Liver (tissue), 9 donors: ENCODE measurements around the gene STEEP1. TPM values are rescaled to one million over a fixed set of nuclear protein-coding genes. Genes with fewer than 3 reads are reported as not detected.

Experiments used
- DNase-seq: peaks from one replicate; pipeline ENCODE4 v3.0.0-alpha.2; 2017; ENCODE audit warnings: low spot score
- H3K27ac ChIP-seq, 2 donors: one replicate each; pipeline ENCODE4 v1.7.0; 2013; ENCODE audit warnings: inconsistent platforms in 2 of 2, low read length in 2 of 2, control low read depth in 1 of 2, low read depth in 1 of 2, mild to moderate bottlenecking in 1 of 2
- H3K27me3 ChIP-seq, 4 donors: one replicate each; pipeline versions ENCODE4 v1.6.1 to v1.7.0; 2013; ENCODE audit warnings: low read length in 3 of 4, inconsistent platforms in 1 of 4, mild to moderate bottlenecking in 1 of 4, moderate library complexity in 1 of 4; ENCODE audit not compliant: control insufficient read depth in 4 of 4, insufficient read depth in 4 of 4
- H3K36me3 ChIP-seq, 4 donors: one replicate each; pipeline versions ENCODE4 v1.6.1 to v1.7.0; 2013; ENCODE audit warnings: low read length in 3 of 4, mild to moderate bottlenecking in 3 of 4, low read depth in 1 of 4, moderate library complexity in 1 of 4; ENCODE audit not compliant: control insufficient read depth in 4 of 4, insufficient read depth in 3 of 4
- H3K4me1 ChIP-seq, 4 donors: one replicate each; pipeline versions ENCODE4 v1.6.1 to v1.7.0; 2013; ENCODE audit warnings: low read length in 3 of 4, mild to moderate bottlenecking in 3 of 4, moderate library complexity in 1 of 4; ENCODE audit not compliant: control insufficient read depth in 4 of 4, insufficient read depth in 4 of 4
- H3K4me3 ChIP-seq, 3 donors: one replicate each; pipeline versions ENCODE4 v1.6.1 to v1.7.0; 2013; ENCODE audit warnings: low read length in 3 of 3, control low read depth in 1 of 3, low read depth in 1 of 3, mild to moderate bottlenecking in 1 of 3
- H3K9ac ChIP-seq, 2 donors: one replicate each; pipeline ENCODE4 v1.7.0; 2013; ENCODE audit warnings: low read length in 2 of 2, mild to moderate bottlenecking in 2 of 2, moderate library complexity in 2 of 2, control low read depth in 1 of 2, low read depth in 1 of 2
- H3K9me3 ChIP-seq, 4 donors: one replicate each; pipeline versions ENCODE4 v1.6.1 to v1.7.0; 2013; ENCODE audit warnings: low read length in 3 of 4; ENCODE audit not compliant: control insufficient read depth in 4 of 4
- EGR1 ChIP-seq, 2 donors: IDR thresholded peaks; 2 replicates each; pipeline ENCODE4 v1.6.1; 2016 to 2018; ENCODE audit warnings: antibody characterized with exemption in 2 of 2, low read depth in 2 of 2
- FOXA1 ChIP-seq: IDR thresholded peaks from 2 replicates; pipeline ENCODE4 v1.6.1; 2016; ENCODE audit warnings: antibody characterized with exemption
- FOXA2 ChIP-seq: IDR thresholded peaks from 2 replicates; pipeline ENCODE4 v1.6.1; 2016; ENCODE audit warnings: antibody characterized with exemption
- GABPA ChIP-seq, 2 donors: IDR thresholded peaks in 1 of 2; conservative IDR thresholded peaks in 1 of 2; 2 replicates each; pipeline ENCODE4 v1.6.1; 2016; ENCODE audit warnings: antibody characterized with exemption in 2 of 2, mild to moderate bottlenecking in 1 of 2, moderate library complexity in 1 of 2
- HNF4A ChIP-seq, 2 donors: conservative IDR thresholded peaks; 2 replicates each; pipeline ENCODE4 v1.6.1; 2016; ENCODE audit warnings: antibody characterized with exemption in 2 of 2, mild to moderate bottlenecking in 2 of 2
- HNF4G ChIP-seq: IDR thresholded peaks from 2 replicates; pipeline ENCODE4 v1.6.1; 2016; ENCODE audit warnings: antibody characterized with exemption
- JUND ChIP-seq, 2 donors: IDR thresholded peaks; 2 replicates each; pipeline ENCODE4 v1.6.1; 2016; ENCODE audit warnings: antibody characterized with exemption in 2 of 2
- NR2F2 ChIP-seq: IDR thresholded peaks from 2 replicates; pipeline ENCODE4 v1.6.1; 2016; ENCODE audit warnings: antibody characterized with exemption
- RAD21 ChIP-seq, 2 donors: IDR thresholded peaks; 2 replicates each; pipeline ENCODE4 v1.6.1; 2016; ENCODE audit warnings: antibody characterized with exemption in 2 of 2, mild to moderate bottlenecking in 2 of 2
- RXRA ChIP-seq, 2 donors: IDR thresholded peaks; 2 replicates each; pipeline ENCODE4 v1.6.1; 2017 to 2018; ENCODE audit warnings: antibody characterized with exemption in 2 of 2, mild to moderate bottlenecking in 1 of 2
- SP1 ChIP-seq: IDR thresholded peaks from 2 replicates; pipeline ENCODE4 v1.6.1; 2018; ENCODE audit warnings: antibody characterized with exemption, mild to moderate bottlenecking
- TAF1 ChIP-seq: conservative IDR thresholded peaks from 2 replicates; pipeline ENCODE4 v1.6.1; 2016; ENCODE audit warnings: antibody characterized with exemption, mild to moderate bottlenecking
- YY1 ChIP-seq: IDR thresholded peaks from 2 replicates; pipeline ENCODE4 v1.6.1; 2016; ENCODE audit warnings: antibody characterized with exemption, mild to moderate bottlenecking
- WGBS: extraction: QIAGEN DNeasy Blood & Tissue Kit; methylation state at CpG from one replicate; pipeline ENCODE4 v1.1.7; 2013; 5-methylcytosine and 5-hydroxymethylcytosine counted together
- polyA plus RNA-seq, 2 donors: library from polyadenylated mRNA; stranded (reverse) in 1 of 2; unstranded in 1 of 2; fragments of 200-250 nt in 1 of 2; fragments of >200 nt in 1 of 2; fragmentation: Nextera tagmentation in 1 of 2; extraction: Ambion mirVana in 1 of 2; gene quantifications; one replicate each; pipeline versions ENCODE4 v1.2.1 to v1.2.3, GENCODE V29; 2013 to 2015
- total RNA-seq, 2 donors: library from RNA; depleted of rRNA; stranded (reverse); fragments of >200 nt; gene quantifications; one replicate each; pipeline ENCODE4 v1.2.3, GENCODE V29; 2014
- TF ChIP-seq, protein P1 (sequence below): IDR thresholded peaks from 2 replicates; pipeline ENCODE4 v1.6.1; 2016; ENCODE audit warnings: antibody characterized with exemption, mild to moderate bottlenecking
- TF ChIP-seq, protein P2 (sequence below): IDR thresholded peaks from 2 replicates; pipeline ENCODE4 v1.6.1; 2016; ENCODE audit warnings: antibody characterized with exemption
- TF ChIP-seq, protein P3 (sequence below): IDR thresholded peaks from 2 replicates; pipeline ENCODE4 v1.6.1; 2016; ENCODE audit warnings: antibody characterized with exemption
- TF ChIP-seq, protein P4 (sequence below): IDR thresholded peaks from 2 replicates; pipeline ENCODE4 v1.6.1; 2016; ENCODE audit warnings: antibody characterized with exemption
- TF ChIP-seq, protein P5 (sequence below): fragments of 150-350 bp; IDR thresholded peaks from 2 replicates; pipeline ENCODE4 v1.5.1; 2017; ENCODE audit warnings: improper control_type of control experiment, low read depth, low read length; ENCODE audit not compliant: missing input control
- donor health status: healthy.
- donor health status: healthy.
- donor health status: healthy.
- donor health status: healthy.
- donor health status: healthy.

Gene STEEP1
- total RNA-seq (10 to 100 TPM; 13.6 to 14.2 TPM), polyA plus RNA-seq (1 to 10 TPM; 4.3 to 6.8 TPM)

DNA sequence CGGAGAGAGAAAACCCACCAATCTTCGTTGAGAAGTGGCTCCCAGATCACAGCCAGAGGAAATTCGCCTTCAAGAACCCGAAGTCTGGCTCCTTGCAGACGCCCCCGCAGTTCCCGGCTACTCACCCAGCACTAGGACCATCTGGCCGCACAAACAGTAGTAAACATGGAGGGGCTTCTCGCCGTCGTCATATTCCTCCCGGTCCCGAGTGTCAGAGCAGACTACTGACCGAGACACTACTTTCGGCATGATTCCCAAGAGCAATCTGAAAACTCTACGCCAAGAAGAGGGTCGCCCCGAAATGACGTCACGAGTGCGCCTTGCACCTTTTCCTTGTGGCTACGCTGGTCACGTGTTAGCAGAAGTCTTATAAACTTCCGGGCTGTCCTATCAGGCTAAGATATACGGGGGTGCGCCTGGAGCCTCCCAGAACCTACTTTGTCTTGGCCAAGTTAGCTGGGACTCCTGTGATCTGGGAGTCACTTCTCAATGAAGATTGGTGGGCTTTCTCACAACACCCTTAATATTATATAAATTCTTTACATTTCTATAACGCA is at the start of gene STEEP1:
TSS of gene STEEP1 (minus strand) at position 303 of the 557 bp plus-strand sequence. CDS start at position 249, 54 bp downstream.
- WGBS: 2% methylated on average over 27 of the region's 27 CpGs
- peak; percentile 81 for DNase-seq
- Histone ChIP-seq H3K4me1 (peaks cover 0 to 5% (median 4%) of the 10 kb centered on the region in 4 donors), H3K4me3 (peak within 1 kb of the TSS; percentile 51 to 91 (median 66)), H3K9me3 (no peaks in the 10 kb centered on the region), H3K36me3 (no peaks in the 10 kb centered on the region), H3K27me3 (no peaks in the 10 kb centered on the region), H3K27ac (peak within 1 kb of the TSS in 1 of 2 donors; percentile 75), H3K9ac (peak within 1 kb of the TSS; percentile 10 to 95)
- peak; percentile 42 for TF ChIP-seq SP1
- TF ChIP-seq, protein P1, sequence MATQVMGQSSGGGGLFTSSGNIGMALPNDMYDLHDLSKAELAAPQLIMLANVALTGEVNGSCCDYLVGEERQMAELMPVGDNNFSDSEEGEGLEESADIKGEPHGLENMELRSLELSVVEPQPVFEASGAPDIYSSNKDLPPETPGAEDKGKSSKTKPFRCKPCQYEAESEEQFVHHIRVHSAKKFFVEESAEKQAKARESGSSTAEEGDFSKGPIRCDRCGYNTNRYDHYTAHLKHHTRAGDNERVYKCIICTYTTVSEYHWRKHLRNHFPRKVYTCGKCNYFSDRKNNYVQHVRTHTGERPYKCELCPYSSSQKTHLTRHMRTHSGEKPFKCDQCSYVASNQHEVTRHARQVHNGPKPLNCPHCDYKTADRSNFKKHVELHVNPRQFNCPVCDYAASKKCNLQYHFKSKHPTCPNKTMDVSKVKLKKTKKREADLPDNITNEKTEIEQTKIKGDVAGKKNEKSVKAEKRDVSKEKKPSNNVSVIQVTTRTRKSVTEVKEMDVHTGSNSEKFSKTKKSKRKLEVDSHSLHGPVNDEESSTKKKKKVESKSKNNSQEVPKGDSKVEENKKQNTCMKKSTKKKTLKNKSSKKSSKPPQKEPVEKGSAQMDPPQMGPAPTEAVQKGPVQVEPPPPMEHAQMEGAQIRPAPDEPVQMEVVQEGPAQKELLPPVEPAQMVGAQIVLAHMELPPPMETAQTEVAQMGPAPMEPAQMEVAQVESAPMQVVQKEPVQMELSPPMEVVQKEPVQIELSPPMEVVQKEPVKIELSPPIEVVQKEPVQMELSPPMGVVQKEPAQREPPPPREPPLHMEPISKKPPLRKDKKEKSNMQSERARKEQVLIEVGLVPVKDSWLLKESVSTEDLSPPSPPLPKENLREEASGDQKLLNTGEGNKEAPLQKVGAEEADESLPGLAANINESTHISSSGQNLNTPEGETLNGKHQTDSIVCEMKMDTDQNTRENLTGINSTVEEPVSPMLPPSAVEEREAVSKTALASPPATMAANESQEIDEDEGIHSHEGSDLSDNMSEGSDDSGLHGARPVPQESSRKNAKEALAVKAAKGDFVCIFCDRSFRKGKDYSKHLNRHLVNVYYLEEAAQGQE: no peak
- no peak for TF ChIP-seq HNF4G
- no peak for TF ChIP-seq TAF1
- peak in 1 of 2 donors; percentile 22 for TF ChIP-seq RAD21 (IDR thresholded peaks at IDR 0.05)
- no peak for TF ChIP-seq NR2F2
- TF ChIP-seq, protein P2, sequence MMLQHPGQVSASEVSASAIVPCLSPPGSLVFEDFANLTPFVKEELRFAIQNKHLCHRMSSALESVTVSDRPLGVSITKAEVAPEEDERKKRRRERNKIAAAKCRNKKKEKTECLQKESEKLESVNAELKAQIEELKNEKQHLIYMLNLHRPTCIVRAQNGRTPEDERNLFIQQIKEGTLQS: no peak
- TF ChIP-seq EGR1 (IDR thresholded peaks at IDR 0.05; ENCODE audit: low read depth in 2 of 2): peak in 1 of 2 donors; percentile 42
- no peak for TF ChIP-seq RXRA (IDR thresholded peaks at IDR 0.05)
- no peak for TF ChIP-seq HNF4A (conservative IDR thresholded peaks at IDR 0.05)
- TF ChIP-seq JUND (IDR thresholded peaks at IDR 0.05): peak in 1 of 2 donors; percentile 37
- TF ChIP-seq, protein P3, sequence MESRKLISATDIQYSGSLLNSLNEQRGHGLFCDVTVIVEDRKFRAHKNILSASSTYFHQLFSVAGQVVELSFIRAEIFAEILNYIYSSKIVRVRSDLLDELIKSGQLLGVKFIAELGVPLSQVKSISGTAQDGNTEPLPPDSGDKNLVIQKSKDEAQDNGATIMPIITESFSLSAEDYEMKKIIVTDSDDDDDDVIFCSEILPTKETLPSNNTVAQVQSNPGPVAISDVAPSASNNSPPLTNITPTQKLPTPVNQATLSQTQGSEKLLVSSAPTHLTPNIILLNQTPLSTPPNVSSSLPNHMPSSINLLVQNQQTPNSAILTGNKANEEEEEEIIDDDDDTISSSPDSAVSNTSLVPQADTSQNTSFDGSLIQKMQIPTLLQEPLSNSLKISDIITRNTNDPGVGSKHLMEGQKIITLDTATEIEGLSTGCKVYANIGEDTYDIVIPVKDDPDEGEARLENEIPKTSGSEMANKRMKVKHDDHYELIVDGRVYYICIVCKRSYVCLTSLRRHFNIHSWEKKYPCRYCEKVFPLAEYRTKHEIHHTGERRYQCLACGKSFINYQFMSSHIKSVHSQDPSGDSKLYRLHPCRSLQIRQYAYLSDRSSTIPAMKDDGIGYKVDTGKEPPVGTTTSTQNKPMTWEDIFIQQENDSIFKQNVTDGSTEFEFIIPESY: peak; percentile 50
- TF ChIP-seq, protein P4, sequence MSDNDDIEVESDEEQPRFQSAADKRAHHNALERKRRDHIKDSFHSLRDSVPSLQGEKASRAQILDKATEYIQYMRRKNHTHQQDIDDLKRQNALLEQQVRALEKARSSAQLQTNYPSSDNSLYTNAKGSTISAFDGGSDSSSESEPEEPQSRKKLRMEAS: peak; percentile 67
- TF ChIP-seq, protein P5, sequence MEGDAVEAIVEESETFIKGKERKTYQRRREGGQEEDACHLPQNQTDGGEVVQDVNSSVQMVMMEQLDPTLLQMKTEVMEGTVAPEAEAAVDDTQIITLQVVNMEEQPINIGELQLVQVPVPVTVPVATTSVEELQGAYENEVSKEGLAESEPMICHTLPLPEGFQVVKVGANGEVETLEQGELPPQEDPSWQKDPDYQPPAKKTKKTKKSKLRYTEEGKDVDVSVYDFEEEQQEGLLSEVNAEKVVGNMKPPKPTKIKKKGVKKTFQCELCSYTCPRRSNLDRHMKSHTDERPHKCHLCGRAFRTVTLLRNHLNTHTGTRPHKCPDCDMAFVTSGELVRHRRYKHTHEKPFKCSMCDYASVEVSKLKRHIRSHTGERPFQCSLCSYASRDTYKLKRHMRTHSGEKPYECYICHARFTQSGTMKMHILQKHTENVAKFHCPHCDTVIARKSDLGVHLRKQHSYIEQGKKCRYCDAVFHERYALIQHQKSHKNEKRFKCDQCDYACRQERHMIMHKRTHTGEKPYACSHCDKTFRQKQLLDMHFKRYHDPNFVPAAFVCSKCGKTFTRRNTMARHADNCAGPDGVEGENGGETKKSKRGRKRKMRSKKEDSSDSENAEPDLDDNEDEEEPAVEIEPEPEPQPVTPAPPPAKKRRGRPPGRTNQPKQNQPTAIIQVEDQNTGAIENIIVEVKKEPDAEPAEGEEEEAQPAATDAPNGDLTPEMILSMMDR: no peak
- TF ChIP-seq YY1: peak; percentile 36
- TF ChIP-seq FOXA2: no peak
- no peak for TF ChIP-seq FOXA1
- TF ChIP-seq GABPA (IDR thresholded peaks at IDR 0.05 in 1 of 2, conservative IDR thresholded peaks at IDR 0.05 in 1 of 2): peak; percentile 28 to 82
